Stimulated activated CD8-positive, alpha-beta memory T cell treated with anti-CD3 and anti-CD28 coated beads, Interleukin-15, amount 100 ng/mL, for 24 hours (primary cell): ENCODE results near the gene NUCB1.
"Not testable (repeated sequence)": the region's sequence is repeated elsewhere in the genome, so short reads cannot be mapped to it uniquely, and the experiment has no call there.

ENCODE experiments used
- DNase-seq: peaks from one replicate; pipeline ENCODE4 v3.0.0-alpha.2; 2020; ENCODE audit warnings: low read depth

NUCB1 gene

DNA sequence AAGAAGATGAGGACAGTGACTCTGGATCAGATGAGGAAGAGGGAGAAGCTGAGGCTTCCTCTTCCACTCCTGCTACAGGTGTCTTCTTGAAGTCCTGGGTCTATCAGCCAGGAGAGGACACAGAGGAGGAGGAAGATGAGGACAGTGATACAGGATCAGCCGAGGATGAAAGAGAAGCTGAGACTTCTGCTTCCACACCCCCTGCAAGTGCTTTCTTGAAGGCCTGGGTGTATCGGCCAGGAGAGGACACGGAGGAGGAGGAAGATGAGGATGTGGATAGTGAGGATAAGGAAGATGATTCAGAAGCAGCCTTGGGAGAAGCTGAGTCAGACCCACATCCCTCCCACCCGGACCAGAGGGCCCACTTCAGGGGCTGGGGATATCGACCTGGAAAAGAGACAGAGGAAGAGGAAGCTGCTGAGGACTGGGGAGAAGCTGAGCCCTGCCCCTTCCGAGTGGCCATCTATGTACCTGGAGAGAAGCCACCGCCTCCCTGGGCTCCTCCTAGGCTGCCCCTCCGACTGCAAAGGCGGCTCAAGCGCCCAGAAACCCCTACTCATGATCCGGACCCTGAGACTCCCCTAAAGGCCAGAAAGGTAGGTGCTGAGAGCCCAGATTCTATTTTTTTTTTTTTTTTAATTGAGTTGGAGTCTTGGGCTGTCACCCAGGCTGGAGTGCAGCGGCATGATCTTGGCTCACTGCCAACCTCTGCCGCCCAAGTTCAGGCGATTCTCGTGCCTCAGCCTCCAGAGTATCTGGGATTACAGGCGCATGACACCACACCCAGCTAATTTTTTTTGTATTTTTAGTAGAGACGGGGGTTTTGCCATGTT lies 25.6 kb upstream of the NUCB1 start:
- DNase-seq: no peak

DNA sequence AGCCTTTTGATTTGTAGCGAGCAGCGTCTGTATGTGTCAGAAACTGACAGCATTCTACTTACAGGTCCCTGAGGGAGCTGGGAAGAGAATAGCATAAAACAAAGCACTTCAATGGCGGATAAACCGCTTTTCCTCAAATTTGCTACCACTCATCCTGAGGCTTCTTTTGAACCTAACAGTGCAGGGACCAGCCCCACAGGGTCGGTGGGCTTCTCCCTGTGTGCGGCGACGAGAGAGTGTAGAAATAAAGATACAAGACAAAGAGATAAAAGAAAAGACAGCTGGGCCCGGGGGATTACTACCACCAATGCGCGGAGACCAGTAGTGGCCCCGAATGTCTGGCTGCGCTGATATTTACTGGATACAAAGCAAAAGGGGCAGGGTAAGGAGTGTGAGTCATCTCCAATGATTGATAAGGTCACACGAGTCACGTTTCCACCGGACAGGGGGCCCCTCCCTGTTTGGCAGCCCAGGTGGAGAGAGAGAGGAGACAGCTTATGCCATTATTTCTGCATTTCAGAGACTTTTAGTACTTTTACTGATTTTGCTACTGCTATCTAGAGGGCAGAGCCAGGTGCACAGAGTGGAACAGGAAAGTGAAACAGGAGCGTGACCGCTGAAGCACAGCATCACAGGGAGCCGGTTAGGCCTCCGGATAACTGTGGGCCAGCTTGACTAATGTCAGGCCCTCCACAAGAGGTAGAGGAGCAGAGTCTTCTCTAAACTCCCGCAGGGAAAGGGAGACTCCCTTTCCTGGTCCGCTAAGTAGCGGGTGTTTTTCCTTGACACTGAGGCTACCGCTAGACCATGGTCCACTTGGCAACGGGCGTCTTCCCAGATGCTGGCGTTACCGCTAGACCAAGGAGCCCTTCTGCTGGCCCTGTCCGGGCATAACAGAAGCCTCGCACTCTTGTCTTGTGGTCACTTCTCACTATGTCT lies 23.8 kb upstream of the NUCB1 start:
- not testable (repeated sequence) for DNase-seq

DNA sequence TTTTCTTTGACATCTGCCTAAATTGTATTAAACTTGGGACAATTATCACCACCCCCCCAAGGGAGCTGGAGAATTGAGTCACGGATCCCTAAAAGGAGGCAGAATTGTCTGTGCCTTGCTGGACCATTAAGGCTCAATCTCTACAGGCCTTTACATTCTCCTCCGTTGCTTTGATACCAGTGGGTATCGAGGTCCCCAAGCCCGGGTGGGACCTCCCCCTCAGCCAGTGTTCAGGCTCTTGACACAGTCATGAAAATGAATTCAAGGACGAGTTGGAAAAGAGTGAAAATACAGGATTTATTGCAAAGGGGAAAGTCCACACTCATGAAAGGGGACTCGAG lies 22.3 kb upstream of the NUCB1 start:
- no peak for DNase-seq

GRCh38 chr19:48878196-48879024 lies 21.7 kb upstream of the NUCB1 start:
- no peak for DNase-seq

- no peak for DNase-seq
Observed at GRCh38 chr19:48879025-48879637, 21.0 kb upstream of the NUCB1 start.

GRCh38 chr19:48879696-48880095 lies 20.4 kb upstream of the NUCB1 start:
- DNase-seq: not testable (repeated sequence)

GRCh38 chr19:48881741-48882657 lies 18.1 kb upstream of the NUCB1 start:
- DNase-seq: no peak

GRCh38 chr19:48883726-48884125 lies 16.4 kb upstream of the NUCB1 start:
- no peak for DNase-seq

DNA sequence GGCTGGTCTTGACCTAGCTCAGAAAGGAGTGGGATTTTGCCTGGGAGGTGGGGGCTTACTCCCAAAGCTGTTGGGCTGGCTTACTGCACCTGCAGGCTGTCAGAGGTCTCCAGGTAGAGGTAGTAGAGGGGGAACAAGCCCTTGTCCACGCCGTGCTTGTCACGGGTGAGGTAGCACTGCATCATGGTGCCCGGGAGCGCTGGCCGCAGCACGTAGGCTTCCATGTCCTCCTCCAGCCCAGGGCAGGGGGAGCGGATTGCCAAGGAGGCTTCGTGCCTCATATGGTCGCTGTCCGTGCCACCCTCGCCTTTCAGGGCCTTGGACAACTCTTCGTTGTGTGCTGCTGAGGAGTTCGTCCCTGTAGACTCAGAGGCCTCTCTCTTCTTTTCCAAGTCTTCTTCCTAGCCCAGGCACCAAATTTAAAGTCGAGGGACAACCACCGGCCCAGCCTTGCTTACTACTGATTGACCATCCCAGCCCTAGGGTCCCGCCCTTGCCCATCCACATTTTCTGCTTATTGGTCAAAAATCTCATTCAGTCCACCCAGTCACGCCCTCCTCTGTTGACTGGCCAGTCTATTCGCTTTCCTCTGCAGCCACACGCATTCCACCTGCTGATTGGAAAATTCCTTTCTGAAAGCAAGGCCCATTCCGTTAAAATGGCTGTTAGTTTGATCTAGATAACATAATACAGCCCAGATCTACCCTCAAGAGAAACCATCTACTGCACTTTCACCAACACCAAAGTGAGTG lies 12.1 kb upstream of the NUCB1 start:
- DNase-seq: no peak

GRCh38 chr19:48889496-48889895 lies 10.6 kb upstream of the NUCB1 start:
- DNase-seq: not testable (repeated sequence)

- DNase-seq: no peak
Observed at GRCh38 chr19:48890551-48890950, 9.6 kb upstream of the NUCB1 start.

DNA sequence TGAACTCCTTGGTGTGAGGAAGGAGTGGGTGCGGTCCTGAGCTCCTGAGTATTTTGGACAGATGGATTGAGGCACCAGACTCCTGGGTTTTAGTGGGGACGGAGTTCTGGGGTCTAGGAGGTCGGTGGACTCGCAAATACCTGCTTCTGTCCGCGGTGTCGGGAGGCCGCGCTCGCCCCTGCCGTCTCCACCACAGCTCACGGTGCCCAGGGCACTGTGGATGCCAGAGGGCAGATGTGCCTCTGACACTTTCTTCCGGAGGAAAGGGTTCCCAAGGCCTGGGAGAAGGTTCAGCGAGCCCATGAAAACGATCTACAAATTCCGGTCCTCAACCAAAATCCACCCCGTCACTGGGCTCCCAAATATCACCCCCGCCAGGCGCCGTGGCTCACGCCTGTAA lies 4.9 kb upstream of the NUCB1 start:
- no peak for DNase-seq

GRCh38 chr19:48896191-48896720 lies 3.9 kb upstream of the NUCB1 start:
- DNase-seq: no peak

GRCh38 chr19:48897181-48897580 lies 2.9 kb upstream of the NUCB1 start:
- no peak for DNase-seq

GRCh38 chr19:48899386-48899749 lies 744 bp upstream of the NUCB1 start:
- DNase-seq: not testable (repeated sequence)

- DNase-seq: no peak
Observed at GRCh38 chr19:48900477-48901406, 630 bp downstream of the NUCB1 start.

DNA sequence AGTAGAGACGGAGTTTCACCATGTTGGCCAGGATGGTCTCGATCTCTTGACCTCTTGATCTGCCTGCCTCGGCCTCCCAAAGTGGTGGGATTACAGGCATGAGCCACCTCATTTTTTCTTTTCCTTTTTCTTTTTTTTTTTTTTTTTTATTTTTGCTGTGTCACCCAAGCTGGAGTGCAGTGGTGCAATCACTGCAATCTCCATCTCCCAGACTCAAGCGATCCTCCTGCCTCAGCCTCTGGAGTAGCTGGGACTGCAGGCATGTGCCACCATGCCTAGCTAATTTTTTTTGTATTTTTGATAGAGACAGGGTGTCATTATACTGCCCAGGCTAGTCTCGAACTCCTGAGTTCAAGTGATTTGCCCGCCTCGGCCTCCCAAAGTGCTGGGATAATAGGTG lies 2.2 kb downstream of the NUCB1 start:
- not testable (repeated sequence) for DNase-seq

- DNase-seq: not testable (repeated sequence)
Observed at GRCh38 chr19:48903788-48904187, 3.7 kb downstream of the NUCB1 start.

GRCh38 chr19:48905664-48906063 lies 5.6 kb downstream of the NUCB1 start:
- no peak for DNase-seq
